Activated CD8-positive, alpha-beta memory T cell treated with anti-CD3 and anti-CD28 coated beads, Interleukin-2, amount 10 ng/mL, durations not matched to agents 7 days and 5 days (primary cell): Measurements from ENCODE around the gene FBN1. TPM values are rescaled to one million over a fixed set of nuclear protein-coding genes. Genes with fewer than 3 reads are reported as not detected.

Experiments
- ATAC-seq: fragments of 150-1000 bp; cut with Tn5 transposase; one replicate; pipeline ENCODE4 v1.10.0; 2021; ENCODE audit warnings: moderate library complexity
- CTCF ChIA-PET: fragments of 350-600 bp; sonication (Branson Sonifier 250); formaldehyde crosslinking; loops from one replicate; lab custom pipeline; 2021; ENCODE audit warnings: antibody characterized with exemption; lab: Charles Lee
- DNase-seq: peaks from one replicate; pipeline ENCODE4 v3.0.0-alpha.2; 2020
- H3K27ac Mint-ChIP-seq: one replicate; pipeline ENCODE4 v1.8.0; 2021; ENCODE audit warnings: mild to moderate bottlenecking, mixed read lengths
- H3K27me3 Mint-ChIP-seq: one replicate; pipeline ENCODE4 v1.8.0; 2021; ENCODE audit warnings: mixed read lengths
- H3K36me3 Mint-ChIP-seq: one replicate; pipeline ENCODE4 v1.8.0; 2021; ENCODE audit warnings: mild to moderate bottlenecking, mixed read lengths
- H3K4me1 Mint-ChIP-seq: one replicate; pipeline ENCODE4 v1.8.0; 2021; ENCODE audit warnings: mixed read lengths
- H3K4me3 Mint-ChIP-seq: one replicate; pipeline ENCODE4 v1.8.0; 2021; ENCODE audit warnings: mild to moderate bottlenecking, moderate library complexity, mixed read lengths
- H3K9me3 Mint-ChIP-seq: one replicate; pipeline ENCODE4 v1.8.0; 2022; ENCODE audit warnings: low read depth, mixed read lengths
- total RNA-seq, 2 experiments: library from RNA; stranded (reverse); gene quantifications; one replicate each; pipeline ENCODE4 v1.2.3, GENCODE V29; 2021

The FBN1 gene
- total RNA-seq, 2 experiments from 2014 or later: 1.1 to 1.3 TPM

DNA sequence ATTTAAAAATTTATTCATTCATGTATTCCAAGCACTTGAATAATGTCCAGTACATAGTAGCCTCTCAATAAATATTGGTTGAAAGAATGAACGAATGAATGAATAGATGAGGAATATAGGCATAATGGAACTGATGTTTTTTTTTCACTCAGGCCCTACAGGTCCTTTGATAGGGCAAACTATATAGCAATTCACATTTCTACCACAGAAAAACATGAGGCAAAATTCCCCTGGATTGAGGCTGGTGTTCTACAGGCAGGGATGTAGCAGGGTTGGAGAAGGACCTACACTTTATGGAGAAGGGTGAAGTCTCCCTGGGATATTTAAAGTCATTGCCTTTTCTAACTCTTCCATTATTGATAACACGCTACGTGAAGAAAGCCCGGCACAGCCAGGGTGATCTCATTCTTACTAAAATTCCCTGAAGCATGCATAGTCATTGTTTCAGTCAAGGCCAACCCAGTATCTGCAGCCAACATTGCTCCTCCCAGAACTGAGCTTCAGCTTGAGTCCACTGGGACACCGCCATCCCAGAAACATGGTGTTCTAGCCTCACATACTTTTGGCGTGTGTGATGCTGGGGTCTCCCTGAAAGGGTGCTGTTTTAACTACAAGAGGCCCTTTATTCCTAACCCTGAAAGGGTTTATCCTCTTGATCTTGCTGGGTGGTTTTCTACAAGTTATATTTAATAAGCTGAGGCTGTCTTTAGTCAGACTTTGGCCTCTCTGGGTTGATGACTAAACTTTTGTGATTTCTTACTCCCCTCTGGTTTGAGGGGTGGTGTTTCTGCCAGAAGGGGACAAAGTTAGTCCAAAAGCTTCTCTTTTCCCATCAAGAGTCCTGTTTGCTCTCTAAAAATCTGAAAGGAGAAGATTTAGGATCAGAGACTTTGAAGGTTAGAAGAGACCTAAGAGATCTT lies 25.9 kb upstream of the FBN1 start:
- Mint-ChIP-seq H3K36me3 (no peaks in the 10 kb centered on the region), H3K27me3 (peaks cover 9% of the 10 kb centered on the region), H3K9me3 (no peaks in the 10 kb centered on the region), H3K4me1 (no peaks in the 10 kb centered on the region), H3K27ac (no peak overlapping the region), H3K4me3 (no peak overlapping the region)
- DNase-seq (no peak), ATAC-seq (no peak)
- CTCF ChIA-PET: no interaction called here

DNA sequence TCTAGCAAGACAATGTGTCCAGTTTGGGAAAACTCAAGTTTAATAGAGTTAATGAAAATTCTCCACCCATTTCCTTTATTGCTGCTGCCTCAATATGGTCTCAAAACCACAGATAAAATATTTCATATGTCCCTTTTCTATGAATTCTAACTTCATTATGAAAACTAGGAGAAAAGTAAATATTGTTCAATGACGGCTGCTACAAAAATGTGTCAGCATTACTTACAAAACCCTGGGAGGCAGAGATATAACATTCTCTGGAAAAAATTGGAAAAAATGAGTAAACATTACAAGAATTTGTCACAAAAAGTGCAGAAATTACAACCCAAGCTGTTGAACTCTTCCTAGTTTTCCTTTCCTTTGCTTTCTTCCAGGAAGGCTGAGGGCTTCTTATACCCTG lies 22.2 kb upstream of the FBN1 start:
- Mint-ChIP-seq H3K9me3 (no peaks in the 10 kb centered on the region), H3K4me3 (no peak overlapping the region)
- CTCF ChIA-PET: no interaction called here

DNA sequence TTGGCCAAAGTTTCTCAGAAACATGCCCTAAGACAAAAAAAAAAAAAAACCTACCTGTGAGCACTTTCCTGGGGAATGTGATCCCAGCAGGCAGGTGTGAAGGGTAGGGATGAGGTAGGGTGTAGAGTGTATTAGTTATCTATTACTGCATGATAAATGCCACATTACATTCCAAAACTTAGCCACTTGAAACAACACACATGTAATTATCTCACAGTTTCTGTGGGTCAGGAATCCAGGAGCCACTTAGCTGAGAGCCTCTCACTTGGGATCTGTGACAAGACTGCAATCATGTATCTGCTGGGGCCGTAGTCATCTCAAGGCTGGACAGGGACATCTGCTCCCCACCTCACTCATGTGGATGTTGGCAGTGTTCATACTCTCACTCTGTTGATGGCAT lies 18.9 kb upstream of the FBN1 start:
- no peaks in the 10 kb centered on the region for H3K9me3 Mint-ChIP-seq
- ATAC-seq (no peak), DNase-seq (no peak)
- H3K36me3 Mint-ChIP-seq: no peaks in the 10 kb centered on the region
- no peak overlapping the region for H3K4me3 Mint-ChIP-seq
- CTCF ChIA-PET: no interaction called here
- no peak overlapping the region for H3K27ac Mint-ChIP-seq
- H3K27me3 Mint-ChIP-seq: peaks cover 21% of the 10 kb centered on the region
- no peaks in the 10 kb centered on the region for H3K4me1 Mint-ChIP-seq

More for the DNA sequence above, 22.2 kb upstream of the FBN1 start:
- Mint-ChIP-seq H3K36me3 (no peaks in the 10 kb centered on the region), H3K27me3 (peaks cover 9% of the 10 kb centered on the region), H3K4me1 (no peaks in the 10 kb centered on the region), H3K27ac (no peak overlapping the region)
- DNase-seq (no peak), ATAC-seq (no peak)

DNA sequence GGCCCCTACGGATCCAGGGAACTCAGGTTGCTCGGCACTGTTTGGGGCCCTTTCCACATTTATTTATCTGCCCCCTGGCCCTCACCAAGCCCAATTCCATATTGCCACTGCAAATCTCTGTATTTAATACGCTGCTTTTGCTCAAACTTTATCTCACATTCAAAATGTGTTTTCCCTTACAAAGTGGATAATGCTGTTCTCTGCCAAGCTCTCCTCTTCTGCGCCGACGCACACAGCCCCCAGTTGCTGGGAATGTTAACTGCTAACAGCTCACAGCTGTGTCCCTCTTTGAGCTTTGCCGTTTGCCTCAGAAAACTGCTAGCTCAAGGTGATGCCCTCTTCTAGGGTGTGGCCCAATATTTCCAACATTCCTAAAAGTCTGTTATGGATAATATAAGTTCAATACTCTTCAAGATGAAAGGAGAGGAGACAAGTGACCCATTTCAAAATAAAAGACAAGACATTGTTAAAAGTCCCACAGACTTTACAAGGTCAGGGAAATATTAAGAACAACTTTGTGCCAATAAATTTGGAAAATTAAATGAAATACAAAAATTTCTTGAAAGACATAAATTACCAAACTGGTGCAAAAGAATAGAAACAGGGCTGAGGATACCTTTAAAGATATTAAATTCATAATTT lies 12.6 kb upstream of the FBN1 start:
- H3K27me3 Mint-ChIP-seq: peaks cover 52% of the 10 kb centered on the region
- no peak overlapping the region for H3K27ac Mint-ChIP-seq
- ATAC-seq (no peak), DNase-seq (no peak)
- CTCF ChIA-PET: no interaction called here
- no peaks in the 10 kb centered on the region for H3K4me1 Mint-ChIP-seq
- H3K36me3 Mint-ChIP-seq: no peaks in the 10 kb centered on the region
- no peaks in the 10 kb centered on the region for H3K9me3 Mint-ChIP-seq
- H3K4me3 Mint-ChIP-seq: no peak overlapping the region

DNA sequence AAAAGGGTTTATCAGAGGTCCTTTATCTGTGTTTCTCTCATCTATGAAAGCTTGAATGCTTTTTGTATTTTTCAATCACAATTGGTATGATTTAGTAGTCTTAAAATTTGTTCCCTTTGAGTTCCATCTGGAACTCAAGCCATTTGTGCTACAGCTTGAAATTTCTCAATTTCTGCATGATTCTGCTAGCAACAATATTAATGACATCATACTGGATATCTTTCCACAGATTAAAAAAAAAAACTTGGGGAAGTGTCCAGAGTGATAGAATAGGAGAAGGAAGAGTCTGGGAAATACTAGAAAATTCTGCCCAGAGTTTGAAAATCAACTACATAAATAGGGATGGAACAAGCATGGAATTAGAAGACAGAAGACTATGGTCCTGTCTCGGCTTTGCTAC lies 9.3 kb upstream of the FBN1 start:
- H3K4me3 Mint-ChIP-seq: no peak overlapping the region
- H3K36me3 Mint-ChIP-seq: no peaks in the 10 kb centered on the region
- H3K9me3 Mint-ChIP-seq: no peaks in the 10 kb centered on the region
- no peaks in the 10 kb centered on the region for H3K4me1 Mint-ChIP-seq
- DNase-seq (no peak), ATAC-seq (no peak)
- CTCF ChIA-PET: no interaction called here
- no peak overlapping the region for H3K27ac Mint-ChIP-seq
- peaks cover 56% of the 10 kb centered on the region for H3K27me3 Mint-ChIP-seq

DNA sequence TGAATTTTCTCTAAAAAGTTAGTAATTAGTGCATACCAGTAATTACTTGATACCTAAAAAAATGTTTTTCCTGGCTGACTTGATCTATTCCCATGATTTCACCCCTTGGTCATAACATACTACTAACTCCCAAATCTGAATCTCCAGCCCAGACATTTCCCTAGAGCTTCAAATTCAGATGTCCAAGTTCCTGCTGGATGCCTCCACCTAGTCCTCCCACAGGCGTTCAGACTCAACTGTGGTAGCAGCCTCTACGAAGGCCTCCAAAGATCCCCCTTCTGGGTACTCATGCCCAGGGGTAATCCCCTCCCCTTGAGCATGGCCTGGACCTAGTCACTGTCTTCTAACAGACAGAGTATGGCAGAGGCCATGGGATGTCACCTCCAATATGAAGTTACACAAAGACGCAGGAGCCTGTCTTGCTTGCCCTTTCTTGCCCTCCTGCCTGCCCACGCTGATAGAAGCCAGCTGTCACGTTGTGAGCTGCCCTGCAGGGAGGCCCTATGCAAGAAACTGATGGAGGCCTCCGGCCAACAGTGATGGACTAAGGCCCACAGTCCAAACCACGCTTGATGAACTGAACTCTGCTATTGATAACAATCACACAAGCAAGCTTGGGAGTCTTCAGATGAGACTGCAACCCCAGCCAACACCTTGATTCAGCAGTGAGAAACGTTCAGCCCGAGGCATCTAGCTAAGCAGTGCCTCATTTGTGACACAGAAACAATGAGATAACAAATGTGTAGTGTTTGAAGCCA lies 8.6 kb upstream of the FBN1 start:
- CTCF ChIA-PET: no interaction called here
- H3K27ac Mint-ChIP-seq: no peak overlapping the region
- no peaks in the 10 kb centered on the region for H3K36me3 Mint-ChIP-seq
- DNase-seq: no peak
- H3K9me3 Mint-ChIP-seq: no peaks in the 10 kb centered on the region
- peaks cover 50% of the 10 kb centered on the region for H3K27me3 Mint-ChIP-seq
- H3K4me1 Mint-ChIP-seq: no peaks in the 10 kb centered on the region
- H3K4me3 Mint-ChIP-seq: no peak overlapping the region
- ATAC-seq: no peak

DNA sequence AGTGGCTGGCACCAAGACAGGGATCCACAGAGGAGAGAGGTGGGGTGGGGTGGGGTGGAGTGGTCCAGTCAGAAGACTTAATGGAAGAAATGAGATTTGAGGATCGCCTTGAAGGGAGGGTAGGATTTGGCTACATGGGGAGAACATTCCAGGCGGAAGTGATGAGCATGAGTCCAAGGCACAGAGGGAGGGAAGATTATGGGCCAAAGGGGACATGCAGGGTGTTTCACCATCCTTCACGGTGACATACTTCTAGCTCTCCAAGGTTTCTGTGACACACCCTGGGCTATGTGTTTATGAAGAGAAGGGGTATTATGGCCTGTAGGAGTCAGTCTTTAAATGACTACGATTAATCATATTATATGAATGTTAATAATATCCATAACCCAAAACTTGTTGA lies 7.7 kb upstream of the FBN1 start:
- H3K27ac Mint-ChIP-seq: no peak overlapping the region
- CTCF ChIA-PET: no interaction called here

DNA sequence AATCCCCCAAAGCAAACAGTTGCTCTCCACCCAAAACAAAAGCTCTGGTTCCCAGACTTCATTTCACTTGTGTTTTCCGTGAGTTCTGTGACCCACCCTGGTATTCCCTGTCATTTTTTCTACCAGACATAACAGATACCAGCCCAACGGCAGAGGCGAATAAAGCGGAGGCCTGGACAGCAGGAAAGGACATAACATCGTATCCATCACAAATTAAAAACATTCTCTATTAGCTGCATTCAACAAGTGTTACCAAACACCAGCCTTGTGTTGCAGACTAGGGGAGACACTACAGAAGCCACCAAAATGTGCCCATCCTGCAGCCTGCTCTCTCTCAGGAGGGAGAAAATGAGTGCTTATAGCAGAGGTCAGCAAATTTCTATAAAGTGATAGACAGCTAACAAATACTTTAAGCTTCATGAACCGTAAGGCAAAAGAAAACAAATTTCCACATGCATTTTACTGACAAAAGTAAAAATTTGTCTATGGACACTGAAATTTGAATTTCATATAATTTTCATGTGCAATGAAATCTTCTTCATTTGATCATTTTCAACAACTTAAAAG lies 7.1 kb upstream of the FBN1 start:
- H3K27ac Mint-ChIP-seq: no peak overlapping the region
- no peaks in the 10 kb centered on the region for H3K36me3 Mint-ChIP-seq
- H3K9me3 Mint-ChIP-seq: no peaks in the 10 kb centered on the region
- peaks cover 47% of the 10 kb centered on the region for H3K27me3 Mint-ChIP-seq
- CTCF ChIA-PET: no interaction called here
- no peak overlapping the region for H3K4me3 Mint-ChIP-seq
- DNase-seq (no peak), ATAC-seq (no peak)
- no peaks in the 10 kb centered on the region for H3K4me1 Mint-ChIP-seq

More for the DNA sequence above, 7.7 kb upstream of the FBN1 start:
- Mint-ChIP-seq H3K36me3 (no peaks in the 10 kb centered on the region), H3K4me1 (no peaks in the 10 kb centered on the region), H3K4me3 (no peak overlapping the region), H3K27me3 (peaks cover 46% of the 10 kb centered on the region), H3K9me3 (no peaks in the 10 kb centered on the region)
- ATAC-seq (no peak), DNase-seq (no peak)

DNA sequence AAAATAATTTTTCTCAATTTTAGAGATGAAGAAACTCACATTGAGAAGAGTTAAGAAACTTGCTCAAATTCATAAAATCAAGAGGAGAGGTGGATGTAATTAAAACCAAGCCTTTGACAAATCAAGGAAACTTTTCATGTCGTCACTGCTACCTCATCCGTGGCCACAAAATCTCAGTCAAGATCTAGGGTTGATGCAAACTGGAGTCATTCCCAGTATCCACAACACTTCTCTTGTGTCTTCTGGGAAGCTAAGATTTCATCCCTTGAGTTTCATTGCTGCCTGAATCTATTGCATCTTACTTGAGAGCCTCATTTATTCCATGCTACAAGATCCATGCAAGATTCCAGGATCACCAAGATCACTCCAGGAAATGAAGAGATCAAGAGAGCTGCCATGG lies 5.4 kb upstream of the FBN1 start:
- Mint-ChIP-seq H3K36me3 (no peaks in the 10 kb centered on the region), H3K4me1 (no peaks in the 10 kb centered on the region), H3K27ac (no peak overlapping the region), H3K4me3 (no peak overlapping the region), H3K9me3 (no peaks in the 10 kb centered on the region), H3K27me3 (peaks cover 51% of the 10 kb centered on the region)
- ATAC-seq (no peak), DNase-seq (no peak)
- CTCF ChIA-PET: no interaction called here

DNA sequence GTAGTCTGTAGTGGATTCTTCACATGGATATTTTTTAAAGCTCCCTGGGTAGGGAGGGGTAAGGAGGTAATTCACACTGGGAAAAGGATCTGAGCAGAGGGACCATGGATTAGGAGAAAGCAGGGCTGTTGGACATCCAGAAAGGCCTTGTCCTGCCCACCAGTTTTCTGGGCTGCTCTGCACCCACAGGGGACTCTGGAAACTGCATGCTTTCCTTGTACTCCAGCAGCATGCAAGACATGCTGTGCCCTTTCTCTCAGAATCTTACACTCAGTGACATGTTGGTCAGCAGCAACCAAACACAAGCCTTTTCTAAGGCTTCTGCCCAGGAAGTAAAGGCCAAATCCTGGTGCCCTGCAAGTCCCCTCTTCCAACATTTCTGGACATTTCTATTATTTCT lies 2.5 kb upstream of the FBN1 start:
- H3K4me1 Mint-ChIP-seq: peaks cover 4% of the 10 kb centered on the region
- CTCF ChIA-PET: no interaction called here
- H3K36me3 Mint-ChIP-seq: no peaks in the 10 kb centered on the region
- no peak for ATAC-seq
- H3K27me3 Mint-ChIP-seq: peaks cover 56% of the 10 kb centered on the region
- H3K27ac Mint-ChIP-seq: no peak overlapping the region
- H3K4me3 Mint-ChIP-seq: no peak overlapping the region
- DNase-seq: no peak
- no peaks in the 10 kb centered on the region for H3K9me3 Mint-ChIP-seq

DNA sequence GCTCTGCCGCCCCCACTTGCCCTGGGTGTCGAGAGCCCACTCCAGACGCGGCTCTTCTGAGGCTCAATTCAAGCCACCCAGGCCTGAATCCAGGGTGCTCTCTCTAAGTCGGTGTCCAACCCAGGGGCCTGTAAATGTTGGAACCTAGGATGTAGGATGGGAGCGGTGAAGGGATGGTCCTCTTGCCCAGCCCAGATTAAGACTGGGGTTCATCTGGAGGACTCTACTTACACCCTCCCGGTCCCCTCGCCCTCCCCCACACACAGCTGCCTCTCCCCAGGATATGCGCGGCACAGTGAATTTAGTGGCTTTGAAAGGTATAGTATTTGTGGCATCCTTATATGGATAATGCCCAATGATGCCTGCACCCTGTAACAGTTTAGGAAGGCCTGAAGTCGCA lies 822 bp upstream of the FBN1 start:
- no peak for ATAC-seq
- Mint-ChIP-seq H3K27me3 (peaks cover 56% of the 10 kb centered on the region), H3K4me1 (peaks cover 4% of the 10 kb centered on the region), H3K27ac (no peak overlapping the region), H3K4me3 (peak overlapping the region; percentile 66), H3K9me3 (no peaks in the 10 kb centered on the region), H3K36me3 (no peaks in the 10 kb centered on the region)
- DNase-seq: no peak
- CTCF ChIA-PET: no interaction called here

DNA sequence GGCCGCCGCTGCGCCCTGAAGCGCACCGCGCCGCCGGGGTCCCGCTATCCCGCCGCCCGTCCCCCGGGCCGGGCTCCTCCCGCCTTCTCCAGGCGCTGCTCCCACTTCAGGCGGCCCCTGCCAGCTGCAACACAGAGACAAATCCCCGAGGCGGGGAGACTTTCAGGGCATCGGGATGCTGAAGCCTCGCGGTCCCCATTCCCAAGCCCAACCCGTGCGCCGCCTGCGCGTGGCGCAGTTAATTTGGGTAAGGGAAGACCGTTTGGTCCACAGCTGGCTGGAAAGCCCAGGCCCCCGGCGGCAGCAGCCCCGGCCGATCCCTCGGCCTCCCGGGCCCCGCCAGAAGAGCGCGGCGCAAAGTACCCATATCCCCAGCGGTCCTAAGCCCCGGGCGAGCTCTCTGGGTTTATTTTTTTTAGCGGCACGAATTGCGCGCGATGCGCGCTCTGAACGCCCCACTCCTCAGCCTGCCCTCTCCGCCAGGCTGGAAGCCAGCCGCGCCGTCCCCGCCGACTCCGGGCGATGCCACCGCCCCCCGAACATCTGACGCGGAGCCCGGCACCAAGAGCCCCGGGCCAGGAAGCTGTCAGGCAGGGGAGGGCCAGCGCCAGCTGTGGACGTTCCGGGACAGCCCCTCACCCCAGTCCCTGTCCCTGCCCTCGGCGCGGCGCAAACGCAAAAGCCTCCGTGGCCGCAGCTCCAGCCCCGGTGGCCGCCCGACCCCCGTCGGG lies 517 bp downstream of the FBN1 start:
- Mint-ChIP-seq H3K36me3 (no peaks in the 10 kb centered on the region), H3K9me3 (no peaks in the 10 kb centered on the region), H3K4me1 (peaks cover 4% of the 10 kb centered on the region), H3K4me3 (no peak overlapping the region), H3K27ac (no peak overlapping the region), H3K27me3 (peaks cover 62% of the 10 kb centered on the region)
- DNase-seq (no peak), ATAC-seq (peak; percentile 68)
- CTCF ChIA-PET: no interaction called here

DNA sequence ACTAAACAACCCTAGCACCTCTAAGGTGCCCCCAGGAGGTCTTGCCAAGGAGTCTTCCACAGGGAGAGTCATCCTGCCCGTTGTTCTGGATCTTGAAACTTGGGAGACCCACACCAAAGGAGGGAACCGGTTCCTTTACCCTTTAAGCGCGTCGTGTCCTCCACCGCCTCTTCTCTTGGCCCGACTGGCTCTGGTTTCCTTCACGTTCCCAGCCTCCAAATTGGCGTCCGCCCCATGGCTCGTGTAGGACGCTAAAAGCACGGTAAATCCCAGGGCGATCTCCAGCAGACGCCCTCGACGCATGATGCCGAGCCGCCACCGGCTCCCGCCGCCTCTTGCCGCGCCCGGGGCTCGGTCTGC lies 1.1 kb downstream of the FBN1 start:
- no peak overlapping the region for H3K27ac Mint-ChIP-seq
- CTCF ChIA-PET: no interaction called here
- H3K9me3 Mint-ChIP-seq: no peaks in the 10 kb centered on the region
- peaks cover 4% of the 10 kb centered on the region for H3K4me1 Mint-ChIP-seq
- H3K36me3 Mint-ChIP-seq: no peaks in the 10 kb centered on the region
- peak; percentile 20 for ATAC-seq
- peaks cover 62% of the 10 kb centered on the region for H3K27me3 Mint-ChIP-seq
- no peak overlapping the region for H3K4me3 Mint-ChIP-seq
- DNase-seq: no peak
